Activated CD4-positive, alpha-beta T cell treated with anti-CD3 and anti-CD28 coated beads for 48 hours (primary cell): ENCODE results near the gene UBXN1.
"Not testable (repeated sequence)": the region's sequence is repeated elsewhere in the genome, so short reads cannot be mapped to it uniquely, and the experiment has no call there.

Experiments
- DNase-seq: peaks from one replicate; pipeline ENCODE4 v3.0.0-alpha.2; 2020

Gene UBXN1

DNA sequence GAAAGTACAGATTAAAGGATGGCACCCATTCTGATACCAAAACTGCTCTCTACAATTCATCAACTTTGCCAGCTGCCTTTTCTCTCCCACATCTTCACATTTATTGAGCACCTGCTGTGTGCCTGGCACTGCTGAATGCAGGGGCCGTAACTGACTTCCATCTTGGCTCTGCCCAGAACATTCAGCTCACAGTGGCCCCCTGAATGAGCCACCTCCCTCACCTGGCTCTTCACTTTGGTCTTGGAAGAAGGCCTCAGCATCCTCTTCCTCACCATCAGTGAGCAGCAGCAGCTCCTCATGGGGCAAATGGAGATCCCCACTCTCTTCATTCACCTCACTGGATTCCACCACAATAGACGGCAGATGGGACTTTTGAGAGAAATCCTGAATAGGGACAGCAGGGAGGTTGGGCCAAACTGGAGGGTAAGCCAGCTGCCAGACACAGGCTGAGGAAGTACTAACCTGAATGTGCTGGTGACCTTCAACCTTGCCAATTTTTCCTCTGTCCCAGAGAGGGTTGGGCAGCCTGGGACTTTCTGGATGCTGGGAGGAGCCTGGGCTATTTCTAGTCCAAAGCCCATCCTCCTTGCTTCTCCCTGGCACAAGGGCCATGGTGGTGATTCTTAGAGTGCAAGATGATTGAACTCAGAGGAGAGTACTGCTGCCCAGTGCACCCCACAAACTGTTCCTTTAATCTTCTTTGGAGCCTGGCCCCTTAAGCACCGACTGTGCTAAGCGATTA, 9.3 kb downstream of the UBXN1 start:
- no peak for DNase-seq

DNA sequence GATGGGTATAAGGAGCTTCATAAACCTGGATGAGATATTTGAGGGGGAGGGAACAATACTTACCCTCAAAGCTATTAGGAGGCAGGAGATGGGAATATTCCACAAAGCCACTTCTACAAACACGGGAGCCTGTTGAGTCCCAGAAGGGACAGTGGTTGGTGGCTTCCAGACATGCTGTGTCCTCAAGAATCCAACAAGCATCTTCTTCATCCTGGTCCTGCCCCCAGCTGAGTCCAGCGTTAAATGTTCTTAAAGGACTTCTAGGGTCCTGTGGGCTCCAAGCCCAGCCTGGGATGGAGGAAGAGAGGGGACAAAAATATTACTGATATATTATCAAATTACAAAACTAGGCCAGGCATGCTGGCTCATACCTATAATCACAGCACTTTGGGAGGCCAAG, 11.4 kb downstream of the UBXN1 start:
- no peak for DNase-seq

DNA sequence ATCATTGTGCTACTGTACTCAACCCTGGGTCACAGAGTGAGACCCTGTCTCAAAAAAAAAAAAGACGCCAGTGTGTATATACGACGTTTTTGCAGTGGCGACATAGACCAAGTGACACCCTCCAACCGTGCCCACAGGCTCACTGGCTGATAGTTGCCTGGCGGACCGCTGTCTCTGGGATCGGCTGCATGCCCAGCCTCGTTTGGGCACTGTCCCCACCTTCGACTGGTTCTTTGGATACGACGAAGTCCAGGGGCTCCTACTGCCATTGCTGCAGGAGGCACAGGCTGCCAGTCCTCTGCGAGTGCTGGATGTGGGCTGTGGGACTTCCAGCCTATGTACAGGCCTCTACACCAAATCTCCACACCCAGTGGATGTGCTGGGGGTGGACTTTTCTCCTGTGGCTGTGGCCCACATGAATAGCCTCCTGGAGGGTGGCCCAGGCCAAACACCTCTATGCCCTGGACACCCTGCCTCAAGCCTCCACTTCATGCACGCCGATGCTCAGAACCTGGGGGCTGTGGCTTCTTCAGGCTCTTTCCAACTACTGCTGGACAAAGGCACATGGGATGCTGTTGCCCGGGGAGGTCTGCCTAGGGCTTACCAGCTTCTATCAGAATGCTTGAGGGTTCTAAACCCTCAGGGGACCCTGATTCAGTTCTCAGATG, 12.5 kb downstream of the UBXN1 start:
- DNase-seq = no peak

DNA sequence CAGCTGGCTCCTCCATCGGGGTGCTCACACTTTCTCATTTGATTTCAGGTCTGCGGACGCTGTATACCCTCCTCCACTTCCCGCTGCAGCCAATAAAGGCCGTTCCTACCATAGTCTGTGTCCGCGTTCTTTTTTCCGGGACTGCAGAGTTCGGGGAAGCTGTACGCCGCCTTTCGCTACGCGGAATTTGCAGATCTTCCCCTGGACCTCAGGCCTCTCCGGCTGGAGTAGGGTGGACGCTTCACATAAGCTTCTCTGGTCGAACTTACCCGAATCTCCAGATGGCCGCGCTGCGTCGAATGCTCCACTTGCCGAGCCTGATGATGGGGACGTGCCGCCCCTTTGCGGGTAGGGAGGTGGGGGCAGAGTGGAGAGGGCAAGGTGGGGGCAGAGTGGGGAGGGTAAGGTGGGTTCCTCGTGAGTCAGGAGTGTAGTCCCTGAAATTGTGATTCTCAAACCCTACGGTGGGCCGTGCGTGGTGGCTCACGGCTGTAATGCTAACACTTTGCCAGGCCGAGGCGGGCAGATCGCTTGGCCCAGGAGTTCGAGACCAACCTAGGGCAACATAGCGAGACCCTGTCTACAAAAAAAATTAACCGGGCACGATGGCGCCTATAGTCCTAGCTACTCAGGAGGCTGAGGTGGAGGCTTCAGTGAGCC, 13.1 kb downstream of the UBXN1 start:
- peak; percentile 65 for DNase-seq

DNA sequence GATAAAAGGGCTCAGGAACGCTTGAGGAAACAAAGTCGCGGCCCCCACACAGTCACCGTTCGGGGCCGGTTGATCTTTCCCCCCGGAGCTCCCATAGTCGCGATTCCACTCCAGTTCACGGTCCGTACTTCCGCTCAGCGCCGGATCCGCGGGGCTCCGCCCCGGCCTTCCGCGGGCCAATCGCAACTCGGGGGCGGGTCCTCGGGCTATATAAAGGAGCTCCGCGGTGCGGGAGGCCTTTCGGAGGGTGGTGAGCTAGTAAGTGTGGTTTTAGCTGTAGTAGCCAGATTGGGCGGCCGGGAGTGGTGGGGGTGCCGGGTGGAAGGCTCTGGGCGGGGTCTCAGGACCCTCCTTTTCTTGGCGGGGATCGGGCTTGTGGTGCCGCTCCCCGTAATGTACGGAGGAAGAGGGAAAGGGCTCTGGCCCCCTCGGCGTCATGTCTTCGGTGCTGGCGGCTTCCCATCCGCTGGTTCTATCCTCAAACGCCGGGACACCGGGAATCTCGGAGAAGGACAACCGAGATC, 13.7 kb downstream of the UBXN1 start, which contains the start of the genes C11orf98 and CSKMT:
TSS of gene C11orf98 (minus strand) at position 136 of the 524 bp plus-strand sequence. CDS start at position 95, 41 bp downstream.
TSS of gene CSKMT (plus strand) at position 238 of the 524 bp plus-strand sequence. CDS start 568 bp downstream, outside the sequence.
- peak; percentile 98 for DNase-seq

DNA sequence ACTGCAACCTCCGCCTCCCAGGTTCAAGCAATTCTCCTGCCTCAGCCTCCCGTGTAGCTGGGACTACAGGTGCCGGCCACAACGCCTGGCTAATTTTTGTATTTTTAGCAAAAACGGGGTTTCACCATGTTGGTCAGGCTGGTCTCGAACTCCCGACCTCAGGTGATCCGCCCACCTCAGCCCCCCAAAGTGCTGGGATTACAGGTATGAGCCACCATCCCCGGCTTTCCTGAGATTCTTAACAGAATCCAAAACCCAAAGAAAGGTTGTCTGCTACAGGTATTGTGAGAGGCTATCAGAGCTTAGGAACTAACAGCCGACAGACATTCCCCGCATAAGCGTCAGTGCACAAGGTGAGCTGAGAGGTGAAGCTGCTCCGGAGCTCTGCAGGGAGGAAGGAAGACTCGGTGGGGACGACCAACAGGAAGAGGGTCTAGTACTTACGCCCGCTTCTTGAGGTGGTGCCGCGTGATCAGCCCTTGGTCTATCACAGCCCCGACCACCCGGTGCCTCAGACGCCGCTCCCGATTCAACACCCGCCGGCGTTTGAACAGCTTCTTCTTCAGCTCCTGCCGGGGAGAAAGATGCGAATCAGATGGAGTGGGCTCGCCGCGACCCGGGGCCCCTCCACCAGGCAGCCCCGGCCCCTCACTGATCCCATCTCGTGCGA, 14.3 kb downstream of the UBXN1 start:
- DNase-seq = peak; percentile 67

DNA sequence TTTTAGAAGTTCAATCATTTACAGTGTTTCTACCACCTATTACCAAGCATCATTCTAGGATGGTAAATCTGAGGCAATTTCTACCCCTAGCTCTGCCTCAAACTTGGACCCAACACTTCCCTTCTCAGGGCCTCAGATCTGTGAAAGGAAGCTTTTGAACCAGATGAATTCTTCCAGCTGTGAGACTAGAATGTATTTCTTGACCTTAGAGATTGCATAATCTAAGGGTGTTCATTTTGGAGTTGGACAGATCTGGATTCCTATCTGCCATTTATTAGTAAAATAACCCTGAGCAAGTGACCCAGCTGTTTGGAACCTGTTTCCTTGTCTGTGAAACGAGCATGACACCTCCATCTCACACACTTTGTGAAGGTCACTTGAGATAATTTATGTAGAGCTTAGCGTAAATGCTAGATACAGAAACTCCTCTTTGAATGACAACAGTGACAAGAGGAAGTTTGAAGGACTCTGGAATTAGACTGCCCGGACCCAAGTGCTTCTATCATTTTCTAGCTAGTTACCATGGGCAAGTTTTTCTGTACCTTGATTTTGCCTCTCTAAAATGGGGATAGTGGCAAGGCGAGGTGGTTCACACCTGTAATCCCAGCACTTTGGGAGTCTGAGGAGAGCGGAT, 22.0 kb downstream of the UBXN1 start:
- no peak for DNase-seq

DNA sequence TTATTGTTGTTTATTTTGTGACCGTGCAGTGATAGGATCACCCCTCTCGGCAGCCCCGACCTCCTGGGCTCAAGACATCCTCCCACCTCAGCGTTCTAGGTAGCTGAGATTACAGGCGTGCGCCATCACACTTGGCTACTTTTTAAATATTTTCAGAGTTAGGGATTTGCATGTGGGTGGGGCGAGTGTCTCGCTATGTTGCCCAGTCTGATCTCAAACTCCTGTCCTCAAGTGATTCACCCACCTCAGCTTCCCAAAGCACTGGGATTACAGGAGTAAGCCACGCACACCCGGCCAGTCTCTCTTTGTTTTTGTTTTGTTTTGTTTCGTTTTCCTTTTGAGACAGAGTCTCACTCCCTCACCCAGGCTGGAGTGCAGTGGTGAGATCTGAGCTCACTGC, 24.6 kb downstream of the UBXN1 start:
- DNase-seq = no peak

DNA sequence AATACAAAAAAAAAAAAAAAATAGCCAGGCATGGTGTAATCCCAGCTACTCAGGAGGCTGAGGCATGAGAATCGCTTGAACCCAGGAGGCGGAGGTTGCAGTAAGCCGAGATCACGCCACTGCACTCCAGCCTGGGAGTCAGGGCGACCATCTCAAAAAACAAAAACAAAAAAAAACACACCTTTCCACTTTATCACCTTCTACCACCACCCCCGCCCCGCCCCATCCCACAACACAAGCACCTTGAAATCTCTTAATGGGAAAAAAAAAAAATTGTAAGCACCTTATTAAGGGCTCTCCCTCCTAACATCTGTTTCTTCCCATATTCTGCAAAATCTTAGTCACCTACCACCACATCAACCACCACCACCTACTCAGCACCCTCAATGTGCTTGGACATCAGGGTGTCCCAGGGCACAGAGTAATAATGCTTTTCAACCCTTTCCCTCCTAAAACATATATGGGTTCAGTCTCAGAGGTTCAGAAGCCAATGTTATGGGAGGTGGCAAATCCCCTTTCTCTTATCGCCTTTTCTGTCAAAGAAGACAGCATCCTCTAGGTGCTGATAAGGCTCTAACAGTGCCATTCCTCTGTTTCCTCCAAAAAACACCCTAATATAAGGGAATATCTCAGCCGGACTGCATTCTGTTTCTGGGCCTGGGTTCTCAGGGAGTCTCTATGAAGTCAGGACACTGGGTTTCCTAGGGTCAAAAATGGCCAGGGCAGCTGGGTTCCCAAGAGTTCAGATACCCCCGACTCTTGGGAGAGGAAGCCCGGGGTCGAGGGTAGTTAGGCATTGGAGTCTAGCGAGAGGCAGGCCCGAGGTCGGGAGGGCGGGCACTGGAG, 26.5 kb downstream of the UBXN1 start:
- DNase-seq = no peak

DNA sequence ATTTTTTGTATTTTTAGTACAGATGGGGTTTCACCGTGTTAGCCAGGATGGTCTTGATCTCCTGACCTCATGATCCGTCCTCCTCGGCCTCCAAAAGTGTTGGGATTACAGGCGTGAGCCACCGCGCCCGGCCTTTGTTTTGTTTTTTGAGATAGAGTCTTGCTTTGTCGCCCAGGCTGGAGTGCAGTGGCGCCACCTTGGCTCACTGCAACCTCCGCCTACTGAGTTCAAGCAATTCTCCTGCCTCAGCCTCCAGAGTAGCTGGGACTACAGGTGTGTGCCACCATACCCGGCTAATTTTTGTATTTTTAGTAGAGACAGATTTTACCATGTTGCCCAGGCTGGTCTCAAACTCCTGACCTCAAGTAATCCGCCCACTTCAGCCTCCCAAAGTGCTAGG, 28.6 kb downstream of the UBXN1 start:
- DNase-seq = not testable (repeated sequence)

DNA sequence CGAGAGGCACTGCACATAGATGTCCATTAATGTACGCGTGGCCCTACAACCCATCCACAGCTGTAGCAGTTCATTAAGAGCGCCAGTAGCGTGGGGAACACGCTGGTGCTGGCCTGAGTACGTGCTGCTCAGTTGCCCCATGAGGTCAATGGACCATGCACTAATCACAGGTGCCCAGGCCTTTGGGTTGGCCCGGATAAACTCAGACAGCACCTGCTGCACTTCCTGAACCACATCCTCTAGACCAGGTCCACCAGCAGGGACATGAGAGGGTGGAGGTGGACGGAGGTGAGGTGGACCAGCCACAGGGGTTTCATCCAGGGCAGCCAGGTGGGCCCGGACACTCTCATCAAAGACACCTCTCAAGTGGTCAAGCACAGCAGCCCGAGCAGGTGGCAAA, 29.4 kb downstream of the UBXN1 start:
- no peak for DNase-seq

DNA sequence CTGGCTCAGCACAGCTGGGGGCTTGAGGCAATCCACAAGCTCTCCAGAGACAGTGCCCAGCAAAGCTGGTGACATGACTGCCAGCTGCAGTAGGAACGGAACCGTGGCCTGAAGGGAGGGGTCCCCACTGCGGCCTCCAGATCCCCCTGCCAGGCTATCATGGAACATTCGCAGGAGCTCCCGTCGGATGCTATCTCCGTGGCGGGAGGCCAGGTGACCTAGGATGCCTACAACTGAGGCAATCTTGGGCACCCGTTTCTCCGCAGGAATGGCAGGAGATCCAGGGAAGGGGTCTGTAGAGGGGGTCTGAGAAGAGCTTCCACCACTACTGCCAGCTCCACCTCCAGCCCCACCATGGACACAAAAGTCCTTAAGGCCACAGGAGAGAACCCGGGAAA, 29.9 kb downstream of the UBXN1 start:
- no peak for DNase-seq

DNA sequence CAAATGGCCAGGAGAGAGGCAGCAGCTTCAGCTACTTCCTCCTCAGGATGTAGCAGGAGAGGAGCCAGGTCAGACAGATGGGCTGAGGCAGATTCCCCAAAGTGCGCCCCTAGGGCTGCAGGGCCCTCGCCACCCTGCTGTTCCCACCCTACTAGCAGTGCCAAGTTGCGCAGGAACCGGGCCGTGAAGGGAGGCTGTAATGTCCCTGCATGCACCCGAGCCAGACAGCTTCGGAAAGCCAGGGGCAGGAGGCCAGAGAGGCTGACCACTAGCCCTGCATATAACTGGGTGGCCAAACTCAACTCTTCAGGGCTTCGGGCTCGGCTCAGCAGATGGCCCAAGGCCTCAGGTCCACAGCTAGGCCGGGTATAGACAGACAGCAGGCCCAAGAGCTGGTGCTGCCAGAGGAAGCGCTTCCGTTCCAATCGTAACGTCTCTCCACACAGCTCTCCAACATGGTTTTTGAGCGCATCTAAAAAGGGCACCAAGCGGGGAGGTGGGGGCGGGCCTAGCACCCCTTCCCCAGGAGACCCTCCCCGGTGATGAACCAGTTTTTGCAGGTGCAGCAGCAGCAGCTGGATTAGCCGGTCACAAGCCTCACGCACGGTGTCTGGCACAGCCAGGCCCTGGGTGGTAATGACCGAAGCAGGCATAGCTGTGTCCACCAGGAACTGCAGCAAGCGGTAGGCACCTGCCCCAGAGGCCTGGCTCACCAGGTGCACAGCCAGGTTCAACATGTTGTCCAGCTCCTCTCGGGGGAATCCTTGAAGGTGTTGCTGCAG, 30.5 kb downstream of the UBXN1 start:
- DNase-seq = no peak

DNA sequence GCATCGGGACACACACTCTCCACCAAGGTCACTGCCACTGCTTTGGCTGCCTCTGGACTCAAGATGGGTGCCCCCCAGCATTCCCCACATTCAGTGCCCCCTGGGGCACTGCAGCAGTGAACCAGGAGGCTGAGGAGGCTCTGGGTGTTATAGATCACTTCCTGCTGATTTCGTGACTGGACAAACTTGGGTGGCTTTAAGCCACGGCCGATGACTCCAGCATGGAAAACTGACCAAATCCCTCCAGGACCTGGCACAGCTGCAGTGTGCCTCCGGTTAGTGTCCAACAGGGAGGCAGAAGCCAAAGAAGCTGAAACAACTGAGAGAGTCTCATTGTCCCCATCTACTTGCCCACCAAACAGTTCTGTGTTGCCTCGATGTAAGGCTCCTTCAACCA, 31.3 kb downstream of the UBXN1 start:
- DNase-seq = no peak

DNA sequence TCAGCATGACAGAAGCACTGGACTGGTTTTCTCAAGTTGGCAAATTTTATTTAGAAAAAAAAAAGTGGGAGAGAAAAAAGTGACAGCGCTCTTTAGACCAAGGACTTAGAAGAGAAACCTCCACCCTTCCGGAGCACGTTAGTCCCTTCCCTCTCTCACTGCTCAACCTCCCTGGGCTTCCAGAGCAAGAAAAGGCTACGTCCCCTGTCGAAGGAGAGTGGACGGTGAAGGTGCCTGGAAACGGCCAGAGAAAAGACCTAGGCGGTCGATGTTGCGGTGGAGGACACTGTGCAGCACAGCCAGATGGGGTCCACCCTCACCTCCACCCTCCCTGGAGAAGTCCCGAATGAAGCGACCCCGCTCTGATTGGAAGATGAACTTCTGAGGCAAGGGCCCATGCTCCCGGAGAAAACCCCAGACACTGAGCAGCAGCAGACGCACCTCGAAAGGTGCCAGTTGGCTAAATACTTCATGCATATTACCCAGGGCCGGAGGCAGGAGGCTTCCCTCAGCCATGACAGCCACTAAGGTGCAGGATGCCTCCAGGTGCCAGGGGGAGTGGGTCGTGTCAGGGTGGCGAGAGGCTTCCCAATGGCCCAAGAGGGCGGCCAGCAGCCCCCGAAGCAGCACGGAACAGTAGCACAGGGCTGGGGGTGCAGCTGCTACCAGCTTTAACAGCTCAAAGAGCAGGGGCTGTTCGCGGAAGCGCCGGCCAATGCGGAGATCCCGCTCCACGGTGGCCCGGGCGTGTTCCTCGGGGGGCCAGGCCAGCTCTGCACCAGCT, 31.9 kb downstream of the UBXN1 start:
- DNase-seq = no peak

DNA sequence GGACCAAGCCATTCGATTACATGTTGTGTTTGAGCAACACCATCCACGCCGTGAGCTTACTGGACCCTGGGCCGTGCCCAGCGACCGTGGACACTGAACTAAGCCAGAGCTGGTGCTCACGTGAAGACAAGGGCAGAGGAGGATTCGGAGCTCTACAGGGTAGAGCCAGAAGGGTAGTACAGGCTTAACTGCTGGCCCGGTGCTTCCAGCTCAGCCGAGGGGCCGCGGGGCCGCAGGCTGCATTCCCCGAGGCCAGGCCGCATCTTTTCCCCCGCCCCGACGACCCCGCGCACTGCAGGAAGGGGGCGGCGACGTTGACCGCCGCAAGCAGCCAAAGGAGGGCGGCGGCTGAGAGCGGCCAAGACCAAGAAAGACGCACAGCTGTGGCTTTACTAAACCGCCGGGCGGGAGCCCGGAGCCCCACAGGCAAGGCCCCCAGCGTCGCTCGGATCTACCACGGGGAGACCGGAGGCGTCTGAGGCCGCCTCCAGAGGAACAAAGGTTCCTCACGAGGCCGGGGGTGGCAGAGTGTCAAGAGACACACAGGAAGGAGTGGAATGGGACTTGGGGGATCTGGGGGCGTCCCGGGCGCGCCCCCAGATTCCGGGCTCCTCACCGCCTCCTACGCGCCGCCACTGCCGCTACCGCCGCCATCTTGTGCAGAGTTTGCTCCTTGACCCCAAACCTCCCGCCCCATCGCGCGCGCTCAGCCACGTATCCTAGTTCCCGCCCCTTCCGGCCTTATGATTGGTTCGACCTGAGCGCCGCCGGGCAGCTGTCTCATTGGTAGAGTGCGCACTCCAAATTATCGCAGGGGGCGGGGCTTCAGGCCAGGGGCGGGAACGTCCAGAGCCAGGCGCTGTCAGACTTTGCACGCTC, 32.7 kb downstream of the UBXN1 start, which contains the start of gene GANAB:
TSS of gene GANAB (minus strand) at position 668 of the 879 bp plus-strand sequence. CDS start at position 654, 14 bp downstream.
- DNase-seq = peak; percentile 100

DNA sequence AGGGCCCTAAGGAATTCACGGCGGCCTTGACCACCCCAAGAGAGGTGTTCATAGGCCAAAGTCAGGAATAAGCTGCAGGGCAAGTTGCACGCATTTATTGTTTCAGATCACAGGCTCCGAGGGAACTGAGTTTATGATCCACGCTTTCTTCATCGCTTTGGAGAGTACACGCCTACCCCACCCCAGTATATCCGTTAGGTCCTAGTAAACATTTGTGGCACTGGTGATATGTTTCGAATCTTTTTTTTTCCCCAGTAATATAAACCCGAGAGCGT, 33.3 kb downstream of the UBXN1 start:
- no peak for DNase-seq

DNA sequence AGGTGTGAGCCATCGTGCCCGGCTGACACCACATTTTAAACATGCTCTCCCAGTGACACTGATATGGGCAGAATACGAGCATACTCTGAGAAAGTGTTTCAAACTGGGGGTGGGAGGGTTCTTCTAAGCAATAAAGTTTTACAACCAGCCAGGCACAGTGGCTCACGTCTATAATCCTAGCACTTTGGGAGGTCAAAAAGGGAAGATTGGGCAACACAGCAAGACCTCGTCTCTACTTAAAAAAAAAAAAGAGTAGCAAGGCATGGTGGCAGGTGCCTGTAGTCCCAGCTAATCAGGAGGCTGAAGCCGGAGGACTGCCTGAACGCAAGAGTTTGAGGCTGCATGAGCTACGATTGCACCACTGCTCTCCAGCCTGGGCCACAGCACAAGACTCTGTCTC, 34.7 kb downstream of the UBXN1 start:
- DNase-seq = no peak

DNA sequence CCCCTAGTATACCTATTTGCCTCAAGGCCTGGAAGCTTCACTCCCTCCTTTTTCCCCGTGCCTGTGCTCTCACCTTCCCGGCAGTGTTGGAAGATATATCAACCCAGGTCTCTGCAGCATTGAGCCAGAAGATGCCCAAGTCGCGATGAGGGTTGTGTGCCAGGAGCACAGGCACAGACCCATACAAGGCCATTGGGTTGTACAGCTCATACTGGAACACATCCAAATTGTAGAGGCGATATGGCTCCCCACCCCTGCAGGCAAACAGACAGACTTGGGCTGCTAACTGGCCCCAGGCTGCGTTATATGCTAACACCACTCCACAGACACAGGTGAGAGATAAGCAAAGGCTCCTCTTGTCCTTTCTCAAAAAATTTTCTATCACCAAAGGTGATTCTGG, 46.4 kb downstream of the UBXN1 start:
- no peak for DNase-seq
